ENCODE data around the gene PRL. TPM values are rescaled to one million over a fixed set of nuclear protein-coding genes. Genes with fewer than 3 reads are reported as not detected.

PRL gene
- total and polyA plus RNA-seq, 2 of the 8 experiments (the other 6 are each of a cell fraction or from before 2014, with no cell fraction given): not detected

DNA sequence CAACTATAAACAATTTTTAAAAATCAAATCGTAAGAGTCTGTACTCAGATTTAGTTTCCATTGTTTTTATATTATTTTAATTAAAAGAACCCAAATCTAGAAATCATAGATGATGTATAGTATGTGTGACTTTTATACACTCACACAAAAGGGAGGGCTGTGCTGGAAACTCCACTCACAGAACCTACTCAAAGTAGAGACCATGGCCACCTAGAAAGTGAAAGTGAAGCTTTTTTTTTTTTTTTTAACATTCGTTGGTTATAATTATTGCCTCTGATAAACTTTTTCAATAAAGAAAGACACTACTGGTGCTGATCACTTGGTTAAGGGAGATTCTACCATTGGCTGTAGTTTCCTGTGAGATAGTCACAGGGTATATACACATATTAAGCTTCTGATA lies 37.9 kb upstream of the PRL start:
- no peak overlapping the region for H3K56ac ChIP-seq (replicated peaks; ENCODE audit: insufficient read length, low read depth, low read length)
- no peaks in the 10 kb centered on the region for H3K9me3 ChIP-seq (ENCODE audit: insufficient read depth in 2 of 2, low read depth in 1 of 2, low read length in 1 of 2)
- H3K4me1 ChIP-seq (replicated peaks in 1 of 4; ENCODE audit: control insufficient read depth in 3 of 4, insufficient read depth in 4 of 4, low read length in 3 of 4): no peaks in the 10 kb centered on the region
- H2AFZ ChIP-seq (ENCODE audit: low read length): no peak overlapping the region
- H2BK20ac ChIP-seq (ENCODE audit: low read length): no peak overlapping the region
- H3K9ac ChIP-seq (replicated peaks in 1 of 4; ENCODE audit: extremely low read depth in 1 of 4, low read depth in 3 of 4, low read length in 3 of 4): no peak overlapping the region
- 90% methylated on average over 2 of the region's 2 CpGs; no CpG with 5 or more reads in 1 of the 2 experiments for WGBS, 2 experiments (ENCODE audit: extremely low coverage in 1 of 2, insufficient coverage in 1 of 2, insufficient read length in 1 of 2, insufficient replicate concordance in 2 of 2, low coverage in 1 of 2, low lambda C conversion rate in 2 of 2, missing lambda C conversion rate in 1 of 2)
- no peak overlapping the region for H3K4me3 ChIP-seq (ENCODE audit: extremely low read depth in 1 of 4, insufficient read depth in 2 of 4, low read depth in 3 of 4, low read length in 4 of 4)
- H2BK12ac ChIP-seq (ENCODE audit: low read depth, low read length): no peak overlapping the region
- H4K20me1 ChIP-seq (replicated peaks in 1 of 2; ENCODE audit: control insufficient read depth in 1 of 2, insufficient read depth in 2 of 2, low read length in 2 of 2): no peaks in the 10 kb centered on the region
- H2BK15ac ChIP-seq (ENCODE audit: low read length): no peak overlapping the region
- ChIA-PET CTCF (ENCODE audit: partially characterized antibody) (no interaction called here), POLR2A (ENCODE audit: partially characterized antibody) (no interaction called here)
- H3K14ac ChIP-seq (ENCODE audit: insufficient read length): no peak overlapping the region
- no peak overlapping the region for H4K5ac ChIP-seq (ENCODE audit: insufficient read length, low read depth, low read length)
- H3K23me2 ChIP-seq (ENCODE audit: low read depth, low read length): no peaks in the 10 kb centered on the region
- H3K4ac ChIP-seq (replicated peaks; ENCODE audit: insufficient read length, low read depth, low read length): no peak overlapping the region
- H4K8ac ChIP-seq (ENCODE audit: extremely low read depth, insufficient read depth, low read length): no peak overlapping the region
- no peak overlapping the region for H3K18ac ChIP-seq (ENCODE audit: extremely low read depth, low read length)
- H3K27ac ChIP-seq (ENCODE audit: low read depth, low read length): no peak overlapping the region
- H3K79me1 ChIP-seq (ENCODE audit: low read depth, low read length): no peaks in the 10 kb centered on the region
- H2AK5ac ChIP-seq (ENCODE audit: low read depth, low read length): no peak overlapping the region
- no peak overlapping the region for H3K4me2 ChIP-seq (ENCODE audit: insufficient read depth in 1 of 2, low read depth in 2 of 2, low read length in 2 of 2)
- H4K91ac ChIP-seq (replicated peaks; ENCODE audit: insufficient read length, low read length): no peak overlapping the region
- H3K79me2 ChIP-seq (ENCODE audit: control insufficient read depth in 1 of 2, insufficient read depth in 2 of 2, low read length in 2 of 2): no peaks in the 10 kb centered on the region
- DNase-seq (ENCODE audit: low read depth in 1 of 2, low spot score in 2 of 2): no peak
- H3K36me3 ChIP-seq (ENCODE audit: control insufficient read depth in 2 of 4, insufficient read depth in 4 of 4, low read length in 3 of 4): no peaks in the 10 kb centered on the region
- FAIRE-seq: no peak
- no peak overlapping the region for H2BK120ac ChIP-seq (replicated peaks; ENCODE audit: low read depth, low read length)
- H3K23ac ChIP-seq (ENCODE audit: insufficient read length): no peak overlapping the region
- H2BK5ac ChIP-seq (ENCODE audit: low read depth, low read length): no peak overlapping the region
- no peaks in the 10 kb centered on the region for H3K27me3 ChIP-seq (replicated peaks in 1 of 4; ENCODE audit: control insufficient read depth in 3 of 4, extremely low read depth in 1 of 4, insufficient read depth in 3 of 4, low read length in 3 of 4)
- TF ChIP-seq POLR2AphosphoS5 (IDR thresholded peaks at IDR 0.05; ENCODE audit: low read depth, low read length) (no peak), ATF3 (IDR thresholded peaks at IDR 0.05; ENCODE audit: insufficient read depth, low read depth, low read length) (no peak), TAF7 (optimal IDR thresholded peaks at IDR 0.05; ENCODE audit: borderline replicate concordance, low read depth, low read length) (no peak), SUZ12 (IDR thresholded peaks at IDR 0.05; ENCODE audit: low read length) (no peak), CBX5 (IDR thresholded peaks at IDR 0.05; ENCODE audit: low read depth, low read length) (no peak), BCL11A (IDR thresholded peaks at IDR 0.05; ENCODE audit: low read depth in 2 of 2, low read length in 2 of 2) (no peak), SP1 (IDR thresholded peaks at IDR 0.05; ENCODE audit: low read depth, low read length) (no peak), FOSL1 (IDR thresholded peaks at IDR 0.05; ENCODE audit: insufficient read depth, low read depth, low read length) (no peak), SP4 (IDR thresholded peaks at IDR 0.05; ENCODE audit: low read length) (no peak), SAP30 (IDR thresholded peaks at IDR 0.05; ENCODE audit: insufficient read depth, insufficient replicate concordance, low read length) (no peak), RBBP5 (IDR thresholded peaks at IDR 0.05; ENCODE audit: borderline replicate concordance, low read depth, low read length) (no peak), ZNF274 (IDR thresholded peaks at IDR 0.05; ENCODE audit: borderline replicate concordance, extremely low read depth, low read length) (no peak), CTBP2 (IDR thresholded peaks at IDR 0.05; ENCODE audit: borderline replicate concordance, insufficient read depth, insufficient read length, low read length) (no peak), KDM5A (IDR thresholded peaks at IDR 0.05; ENCODE audit: low read length) (no peak), CBX8 (IDR thresholded peaks at IDR 0.05; ENCODE audit: borderline replicate concordance, low read depth, low read length) (no peak)
